CD4-positive, alpha-beta T cell treated with Interleukin-15 for 1 hour (primary cell): ENCODE data around the gene PRRC2B.
A peak's percentile ranks its signal among the peaks of the same experiment; 100 is the strongest.

Source experiments
- DNase-seq: peaks from one replicate; pipeline ENCODE4 v3.0.0-alpha.2; 2020

Gene PRRC2B

DNA sequence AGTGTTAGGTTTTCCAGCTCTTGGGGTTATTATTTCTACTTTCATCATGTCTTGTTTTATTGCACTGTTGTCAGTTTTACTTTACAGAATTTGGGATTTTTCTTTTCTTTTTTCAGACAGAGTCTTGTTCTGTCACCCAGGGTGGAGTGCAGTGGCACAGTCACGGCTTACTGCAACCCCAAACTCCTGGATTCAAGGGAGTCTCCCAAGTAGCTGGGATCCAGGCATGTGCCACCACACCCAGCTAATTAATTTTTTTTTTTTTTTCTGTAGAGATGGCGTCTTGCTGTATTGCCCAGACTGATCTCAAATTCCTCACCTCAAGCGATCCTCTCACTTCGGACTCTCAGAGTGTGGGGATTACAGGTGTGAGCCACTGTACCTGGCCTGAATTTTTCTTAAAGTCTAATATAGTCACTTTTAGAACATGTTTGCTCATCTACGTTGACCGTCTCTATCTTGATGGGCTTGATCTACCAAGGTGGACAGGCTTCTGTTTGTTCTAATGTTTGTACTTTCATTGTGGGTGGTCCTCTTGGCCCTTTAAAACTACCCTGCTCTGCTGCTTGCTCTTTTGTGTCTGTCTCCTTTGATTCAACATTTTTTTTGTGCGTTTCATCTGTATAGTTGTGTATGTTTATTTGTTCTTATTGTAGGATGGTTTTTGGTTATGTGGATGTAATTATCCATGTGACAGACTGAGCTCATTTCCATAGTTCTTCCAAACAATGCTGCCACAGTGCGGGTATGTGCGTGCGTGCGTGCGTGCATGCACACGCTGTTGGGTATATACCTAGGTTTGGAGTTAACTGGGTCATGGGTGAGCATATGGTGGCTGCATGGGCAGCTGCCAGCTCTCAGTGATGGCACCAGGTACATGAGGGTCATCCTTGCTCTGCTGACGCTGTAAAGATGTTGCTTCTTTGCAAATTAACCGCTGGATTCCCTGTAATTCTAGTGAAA is 18.1 kb downstream of the PRRC2B start:
- no peak for DNase-seq

DNA sequence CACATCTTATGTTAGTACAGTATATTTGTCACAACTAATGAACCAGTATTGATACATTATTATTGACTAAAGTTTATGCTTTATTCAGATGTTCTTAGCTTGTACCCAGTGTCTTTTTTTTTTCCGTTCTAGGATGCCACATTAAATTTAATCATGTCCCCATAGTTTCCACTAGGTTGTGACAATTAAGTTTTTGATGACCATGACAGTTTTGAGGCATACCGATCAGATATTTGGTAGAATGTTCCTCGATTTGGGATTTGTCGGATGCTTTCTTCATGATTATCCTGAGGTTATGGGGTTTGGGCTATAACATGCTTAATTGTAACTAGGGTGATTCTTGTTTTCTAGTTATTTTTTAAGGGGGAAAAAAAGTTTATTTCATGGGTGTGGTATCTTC is 22.6 kb downstream of the PRRC2B start:
- no peak for DNase-seq

DNA sequence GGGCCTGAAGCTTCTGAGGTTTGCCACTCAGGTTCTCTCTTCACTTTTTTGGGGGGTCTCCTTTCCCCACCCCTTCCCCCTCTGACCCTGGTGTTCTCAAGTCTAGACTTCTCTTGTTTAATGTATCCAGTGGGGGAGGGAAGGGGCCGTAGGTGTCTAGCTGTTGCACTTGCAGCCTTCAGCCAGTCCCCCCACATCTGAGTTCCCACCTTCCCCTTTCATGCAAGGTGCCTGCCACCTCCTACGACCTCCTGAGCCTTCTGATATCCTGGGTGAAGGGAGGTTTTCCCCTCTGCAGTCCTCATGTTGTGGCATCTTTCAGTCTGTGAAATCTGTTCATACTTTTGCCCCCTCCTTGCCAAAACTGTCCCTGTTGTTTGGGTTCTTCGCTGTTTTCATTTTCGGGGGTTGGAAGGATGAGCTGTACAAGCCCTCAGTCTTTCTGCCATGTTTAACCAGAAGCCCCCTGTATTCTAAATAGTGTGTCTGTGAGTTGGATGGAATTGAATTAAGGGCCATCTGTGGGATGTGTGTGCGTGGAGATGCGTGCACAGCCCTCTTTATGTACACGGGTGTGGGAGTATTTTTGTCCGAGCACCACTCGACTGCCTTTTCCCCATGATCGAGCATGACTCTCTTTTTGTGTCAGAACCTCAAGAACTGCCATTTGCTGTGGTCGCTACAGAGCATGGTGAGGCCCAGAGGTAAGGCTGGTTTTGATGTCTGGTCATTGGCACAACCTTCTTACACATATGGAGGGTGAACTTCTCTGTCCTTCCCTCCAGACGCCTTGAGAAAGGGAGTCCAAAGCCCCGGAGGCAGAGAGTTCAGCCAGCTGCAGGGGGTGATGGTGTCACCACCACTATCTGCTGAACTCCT is 23.6 kb downstream of the PRRC2B start:
- DNase-seq = no peak

DNA sequence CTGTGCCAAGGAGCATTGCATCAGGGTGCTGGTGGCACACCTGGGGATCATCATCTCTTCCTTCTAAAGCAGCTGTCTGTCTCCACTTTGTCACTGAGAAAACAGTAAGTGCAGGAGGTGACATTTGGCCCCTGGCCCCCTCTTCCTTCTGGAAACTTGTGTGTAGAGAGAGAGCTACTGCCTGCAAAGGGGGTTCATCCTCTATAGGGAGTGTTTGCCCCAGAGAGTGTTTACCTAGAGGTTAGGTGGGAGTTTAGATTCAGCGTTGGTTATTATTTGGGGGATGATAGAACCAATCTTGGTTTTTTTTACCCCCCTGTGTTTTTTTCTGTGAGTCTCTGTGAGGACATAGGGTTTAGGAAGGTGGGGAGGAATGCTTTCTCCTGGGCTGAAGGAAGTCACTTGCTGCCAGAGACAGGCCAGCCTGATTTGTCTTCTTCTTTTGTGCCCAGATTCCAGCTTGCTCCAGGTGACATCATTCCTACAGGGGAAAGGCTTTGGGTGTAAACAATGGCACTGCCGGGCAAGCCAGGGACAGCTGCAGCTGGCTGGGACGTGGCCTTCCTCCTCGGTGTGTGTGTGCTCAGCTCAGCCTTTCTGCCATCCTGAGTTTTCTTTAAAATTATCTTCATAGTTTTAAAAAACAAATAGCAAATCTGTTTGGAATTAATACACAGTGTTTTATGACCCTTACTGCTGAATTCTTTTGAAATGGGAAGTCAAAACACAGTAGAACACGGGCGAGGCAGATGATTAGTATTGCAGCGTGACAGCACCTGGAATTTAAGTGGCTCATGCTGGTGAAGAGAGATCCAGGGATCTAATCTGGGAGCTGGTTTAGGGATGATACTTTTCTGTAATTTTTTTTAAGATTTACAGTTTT is 24.5 kb downstream of the PRRC2B start:
- no peak for DNase-seq

DNA sequence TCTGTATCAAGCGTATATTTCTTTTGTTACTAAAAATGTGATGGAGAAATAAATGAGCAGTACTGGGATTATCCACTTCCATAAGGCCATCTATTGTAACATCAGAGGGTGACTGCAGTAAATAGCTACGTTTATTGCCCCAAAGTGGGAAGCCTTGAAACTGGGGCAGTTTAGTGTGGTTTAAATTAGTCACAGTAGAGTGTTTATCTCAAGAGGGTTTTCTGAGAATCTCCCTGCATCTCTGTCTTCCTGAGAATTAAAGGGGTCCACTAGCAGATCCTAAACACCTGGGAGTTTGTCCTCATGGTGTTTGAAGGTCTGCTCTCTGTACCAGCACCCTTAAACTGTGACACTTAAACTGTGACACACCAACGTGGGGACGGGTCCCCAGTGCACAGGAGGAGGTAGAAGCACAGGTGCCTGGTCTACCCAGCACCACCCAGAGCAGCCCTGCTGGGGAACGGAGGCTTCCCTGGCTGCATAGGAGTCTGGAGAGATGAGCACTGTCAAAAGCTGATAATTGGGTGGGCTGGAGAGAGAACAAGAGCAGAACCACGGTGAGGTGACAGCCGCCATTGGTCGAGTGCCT is 25.2 kb downstream of the PRRC2B start:
- no peak for DNase-seq

DNA sequence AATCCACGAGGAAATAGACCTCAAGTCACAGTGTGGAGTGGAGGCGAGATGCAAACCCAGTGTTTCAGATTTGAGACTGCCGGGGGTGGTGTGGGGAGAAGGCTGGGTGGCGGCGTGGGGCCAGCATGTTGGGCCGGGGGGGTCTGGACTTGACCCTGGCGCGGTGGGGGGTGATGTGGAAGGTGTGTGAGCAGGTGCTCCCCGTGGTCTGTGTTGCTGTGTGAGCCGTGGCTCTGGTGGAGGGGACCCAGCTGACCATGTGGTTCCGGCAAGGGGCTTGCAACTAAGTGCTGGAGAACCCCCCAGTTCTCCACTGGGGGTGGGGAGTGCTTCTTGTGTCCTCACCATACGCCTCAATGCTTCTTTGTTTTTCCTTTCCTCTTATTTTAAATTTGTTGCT is 25.8 kb downstream of the PRRC2B start:
- no peak for DNase-seq

DNA sequence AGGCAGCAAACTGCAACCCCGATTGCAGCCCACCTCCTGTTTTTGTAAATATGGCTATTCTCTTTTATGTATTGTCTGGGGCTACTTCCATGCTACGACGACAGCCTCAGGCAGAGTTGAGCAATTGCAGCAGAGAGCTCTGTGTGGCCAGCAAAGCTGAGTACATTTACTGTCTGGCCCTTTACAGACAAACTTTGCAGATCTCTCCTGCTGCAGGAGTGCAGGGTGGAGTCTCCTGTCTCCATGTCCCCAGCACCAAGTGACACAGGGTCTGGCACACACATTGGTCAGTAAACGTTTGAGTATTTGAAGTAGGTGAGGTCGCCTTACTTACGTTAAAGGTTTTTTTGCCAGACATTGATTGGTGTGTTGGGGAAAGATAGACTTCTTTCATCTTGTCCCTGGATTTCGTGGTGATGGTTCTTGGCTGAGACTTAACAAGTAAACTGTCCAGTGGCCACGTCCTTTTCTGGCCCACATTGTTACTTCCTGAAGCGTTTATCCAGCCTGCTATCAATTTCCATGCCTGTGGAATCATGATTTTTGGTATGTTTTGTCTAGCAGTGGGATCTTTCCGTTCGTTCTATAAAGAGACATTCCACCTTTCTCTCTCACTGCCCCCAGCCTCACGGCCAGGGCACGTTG is 27.2 kb downstream of the PRRC2B start:
- DNase-seq = no peak

DNA sequence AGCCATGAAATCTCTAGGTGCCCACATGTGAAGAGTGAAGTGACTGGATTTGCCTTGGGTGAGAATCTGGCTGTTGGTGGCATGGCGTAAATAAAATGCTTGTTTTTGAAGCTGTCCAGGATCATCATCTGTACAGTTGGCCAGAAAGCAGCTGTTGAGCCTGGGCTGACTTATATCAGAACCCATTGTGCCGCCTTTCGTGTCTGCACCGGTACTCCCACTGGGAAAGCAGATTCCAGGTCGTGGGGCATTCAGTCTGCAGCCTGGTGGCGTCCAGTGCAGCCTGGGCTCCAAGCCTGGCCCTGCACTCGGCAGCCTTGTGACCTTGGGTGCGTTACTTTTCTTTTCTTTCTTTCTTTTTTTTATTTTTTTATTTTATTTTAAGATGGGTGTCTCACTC is 27.8 kb downstream of the PRRC2B start:
- DNase-seq = no peak

DNA sequence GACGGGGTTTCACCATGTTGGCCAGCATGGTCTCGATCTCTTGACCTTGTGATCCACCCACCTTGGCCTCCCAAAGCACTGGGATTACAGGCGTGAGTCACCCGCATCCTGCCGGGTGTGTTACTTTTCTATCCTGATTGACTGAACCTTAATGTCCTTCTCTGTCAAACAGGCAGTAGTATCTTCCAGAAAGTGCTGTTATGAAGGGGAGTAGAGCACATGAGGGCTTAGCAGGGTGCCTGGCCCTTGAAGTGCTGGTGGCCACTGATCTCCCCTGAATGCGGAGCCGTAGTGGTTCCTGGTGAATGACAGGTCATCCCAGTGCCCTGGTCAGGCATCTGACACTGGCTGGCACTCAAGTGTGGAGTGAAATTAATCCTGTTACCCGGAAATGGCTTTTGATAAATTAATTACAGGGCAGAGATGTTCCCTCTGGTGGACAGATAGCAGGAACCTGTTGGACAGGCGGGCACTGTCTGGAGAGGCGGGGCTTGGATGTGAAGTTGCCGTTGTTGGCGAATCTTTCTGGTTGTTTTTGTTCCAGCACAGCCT is 28.4 kb downstream of the PRRC2B start:
- DNase-seq = no peak

DNA sequence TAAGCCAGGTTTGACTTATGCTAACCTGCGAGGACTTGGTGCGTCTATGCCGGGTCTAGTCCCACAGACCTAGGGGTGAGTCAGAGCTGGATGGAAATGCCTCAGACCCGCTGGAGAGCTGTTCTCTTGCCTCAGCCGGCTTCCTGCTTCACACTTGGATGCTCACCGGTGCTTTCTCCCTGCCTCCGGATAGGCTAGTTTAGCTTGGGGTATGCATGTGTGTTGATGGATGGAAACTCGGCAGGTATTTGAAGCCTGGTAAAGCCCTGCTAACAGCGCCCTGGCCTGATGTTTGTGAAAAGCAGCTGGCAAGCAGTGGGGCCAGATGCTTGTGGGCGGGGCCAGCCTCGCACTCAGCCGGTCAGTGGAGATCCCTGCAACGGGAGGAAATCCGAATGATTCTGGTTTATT is 29.3 kb downstream of the PRRC2B start:
- peak; percentile 19 for DNase-seq

DNA sequence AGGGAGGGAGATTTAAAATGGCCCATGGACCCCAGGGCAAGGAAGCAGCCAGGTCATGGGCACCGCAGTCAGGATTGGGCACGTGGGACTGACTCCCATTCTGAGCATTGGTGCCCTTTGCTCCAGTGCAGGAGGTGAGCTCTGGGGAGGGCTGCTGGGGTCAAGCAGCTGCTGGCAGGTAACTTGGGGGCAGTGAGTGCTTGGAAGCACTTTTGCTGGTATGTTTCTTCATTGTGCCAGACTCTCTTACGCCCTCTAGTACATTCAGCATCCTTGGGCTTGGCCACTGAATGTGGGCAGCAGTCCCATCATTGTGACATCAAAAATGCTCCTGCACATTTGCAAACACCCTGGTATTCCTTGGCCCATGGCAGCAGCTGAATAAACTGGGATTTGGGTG is 32.7 kb downstream of the PRRC2B start:
- DNase-seq = no peak

DNA sequence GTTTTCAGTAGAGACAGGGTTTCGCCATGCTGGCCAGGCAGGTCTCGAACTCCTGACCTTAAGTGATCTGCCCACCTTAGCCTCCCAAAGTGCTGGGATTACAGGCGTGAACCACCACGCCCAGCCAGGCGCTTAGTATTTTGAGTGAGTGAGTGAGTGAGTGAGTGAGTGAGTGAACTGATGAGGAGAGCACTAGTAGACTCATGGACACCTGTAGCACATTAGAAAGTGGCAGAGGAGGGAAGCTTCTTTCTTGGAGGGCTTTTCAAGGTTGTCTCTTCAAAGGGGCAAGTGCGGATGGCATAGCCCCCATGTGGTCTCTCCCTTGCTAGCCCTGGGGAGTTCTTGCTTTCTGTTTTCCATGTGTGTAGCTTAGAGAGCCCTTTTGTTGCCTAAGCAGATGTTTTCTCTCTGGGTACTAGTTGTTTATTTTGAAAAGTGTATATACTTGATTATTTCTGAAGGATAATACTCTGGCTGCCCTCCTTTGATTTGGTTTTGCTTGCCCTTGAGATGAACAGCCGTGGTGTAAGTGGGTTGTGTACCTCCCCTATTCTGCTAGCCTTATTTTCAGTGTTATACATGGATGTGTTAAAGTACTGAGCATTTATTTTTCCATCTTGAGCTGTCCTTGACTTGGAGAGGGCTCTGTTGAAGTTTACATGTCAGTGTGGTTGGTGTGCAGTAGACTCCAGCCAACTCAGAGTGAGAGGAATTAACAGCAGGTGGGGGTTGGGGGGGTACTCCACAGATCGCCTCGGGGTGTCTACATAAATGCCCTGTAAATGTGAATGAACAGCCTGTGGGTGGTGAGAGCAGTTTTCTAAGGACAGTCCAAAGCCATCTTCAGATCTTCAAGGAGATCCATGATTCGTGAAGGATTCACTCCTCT is 35.5 kb downstream of the PRRC2B start:
- no peak for DNase-seq

DNA sequence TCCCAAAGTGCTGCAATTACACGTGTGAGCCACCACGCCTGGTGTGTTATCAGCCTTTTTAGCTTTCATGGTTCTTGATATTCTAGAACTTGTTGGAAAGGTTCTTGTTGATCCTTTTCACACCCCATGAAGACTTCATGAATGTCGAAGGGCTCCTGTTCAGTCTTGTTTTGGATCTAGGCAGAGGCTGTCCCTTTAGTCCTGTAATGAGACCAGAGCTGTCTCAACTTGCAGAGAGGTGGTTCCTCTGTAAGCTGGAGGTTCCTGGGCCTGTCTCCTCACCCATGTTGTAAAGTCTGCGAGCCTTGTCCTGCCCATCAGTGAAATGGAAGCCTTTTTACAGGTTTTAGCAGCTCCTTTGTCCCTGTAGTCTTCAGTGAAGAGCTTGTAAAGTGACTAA is 38.2 kb downstream of the PRRC2B start:
- no peak for DNase-seq

DNA sequence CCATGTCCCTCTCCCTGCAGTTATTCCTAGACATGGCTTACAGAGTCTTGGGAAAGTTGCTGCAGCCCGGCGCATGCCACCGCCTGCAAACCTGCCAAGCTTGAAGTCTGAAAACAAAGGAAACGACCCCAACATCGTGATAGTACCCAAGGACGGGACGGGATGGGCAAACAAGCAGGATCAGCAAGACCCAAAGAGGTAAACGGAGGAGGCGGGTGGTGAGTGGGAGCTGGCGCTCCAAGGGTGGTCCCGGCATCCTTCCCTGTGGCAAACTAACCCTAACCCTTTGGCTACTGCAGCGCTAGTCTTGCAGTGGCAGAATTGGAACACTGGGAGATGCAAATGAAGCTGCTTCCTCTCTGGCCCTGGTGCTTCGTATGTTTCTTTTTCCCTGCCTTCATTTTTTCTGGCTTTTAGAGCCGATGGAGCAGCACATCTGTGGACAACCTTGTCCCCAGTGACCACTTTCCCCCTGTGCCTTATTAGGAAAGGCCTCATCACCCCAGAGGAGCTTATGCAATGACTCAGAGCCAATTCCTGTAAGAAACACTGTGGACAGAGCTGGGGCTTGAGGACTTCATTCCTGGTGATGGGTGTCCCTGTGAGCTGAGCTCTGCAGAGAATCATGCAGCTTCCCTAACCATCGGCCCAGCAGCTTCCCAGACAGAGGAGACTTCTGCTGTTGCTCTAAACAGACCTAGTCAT is 38.9 kb downstream of the PRRC2B start:
- DNase-seq = no peak

DNA sequence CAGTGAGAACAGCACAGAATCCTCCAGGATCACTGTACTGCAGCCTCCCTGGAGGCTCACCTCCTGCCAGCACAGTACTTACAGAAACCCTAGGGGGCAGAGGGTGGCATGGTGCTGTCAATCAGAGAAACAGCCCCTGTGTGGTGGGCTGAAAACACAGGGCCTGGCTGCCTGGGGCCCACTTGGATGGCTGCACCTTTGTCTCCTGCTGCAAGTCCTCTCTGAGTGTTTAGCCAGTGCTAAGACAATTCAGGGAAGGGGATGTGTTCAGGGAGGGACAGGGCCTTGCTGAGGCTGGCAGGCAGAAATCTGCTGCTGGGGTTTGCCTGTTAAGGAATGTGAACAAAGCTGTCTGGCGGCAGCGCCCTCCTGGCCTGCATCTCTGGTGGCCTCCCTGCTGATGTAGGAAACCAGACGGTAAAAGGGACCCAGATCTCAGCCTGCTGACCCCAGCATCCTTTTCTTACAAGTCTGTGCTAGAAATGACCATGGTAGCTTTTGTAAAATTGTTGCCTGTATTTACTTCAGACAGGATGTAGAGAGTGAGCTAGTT is 39.5 kb downstream of the PRRC2B start:
- no peak for DNase-seq

DNA sequence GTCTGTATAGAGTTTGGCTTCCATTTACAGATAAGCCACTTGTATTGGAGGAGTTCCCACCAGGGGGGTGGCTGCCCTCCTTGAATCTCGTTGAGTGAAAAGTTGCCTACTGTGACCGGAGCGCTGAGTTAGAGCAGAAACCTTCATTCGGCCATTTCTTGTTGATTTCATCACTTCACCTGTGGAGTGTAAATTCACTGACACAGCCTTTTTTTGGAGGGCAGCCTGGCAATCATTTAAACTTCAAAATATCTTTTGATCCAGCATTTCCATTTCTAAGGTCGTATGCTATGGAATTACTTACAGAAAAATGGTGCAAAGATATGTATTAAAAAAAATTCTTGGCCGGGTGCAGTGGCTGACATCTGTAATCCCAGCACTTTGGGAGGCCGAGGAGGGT is 40.8 kb downstream of the PRRC2B start:
- no peak for DNase-seq

DNA sequence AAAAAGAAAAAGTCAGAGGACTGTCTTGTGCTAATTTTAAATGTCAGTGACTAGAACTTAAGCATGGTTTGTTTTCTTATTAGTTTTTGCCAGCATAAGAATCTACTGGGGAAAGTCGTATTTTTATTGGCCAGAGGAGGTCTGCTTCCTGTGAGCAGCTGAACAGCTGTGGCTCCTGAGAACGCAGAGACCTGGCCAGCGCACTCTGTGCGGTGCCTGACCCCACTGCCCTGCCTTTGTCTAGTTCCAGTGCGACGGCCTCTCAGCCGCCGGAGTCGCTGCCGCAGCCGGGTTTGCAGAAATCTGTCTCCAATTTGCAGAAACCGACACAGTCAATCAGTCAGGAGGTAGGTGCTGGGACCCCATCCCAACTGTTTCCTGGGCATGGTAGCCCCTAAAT is 42.5 kb downstream of the PRRC2B start:
- no peak for DNase-seq

DNA sequence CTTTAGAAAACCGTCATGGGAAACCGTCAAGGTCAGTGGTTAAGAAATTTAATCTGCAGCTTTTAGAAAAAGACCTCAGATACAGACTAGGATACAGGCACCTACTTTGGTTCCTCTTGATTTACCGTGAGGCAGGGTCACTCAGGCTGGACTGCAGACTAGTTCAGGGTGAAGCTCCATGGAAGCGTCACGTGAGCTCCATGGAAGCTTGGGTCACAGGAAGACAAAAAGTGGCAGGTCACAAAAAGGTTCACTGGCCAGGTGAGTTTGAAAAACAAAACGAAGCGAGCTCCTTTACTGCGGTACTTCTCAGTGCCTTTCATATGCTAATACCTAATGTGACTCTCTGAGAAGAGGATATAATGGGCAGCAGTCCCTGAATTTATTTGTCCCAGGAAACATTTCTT is 43.0 kb downstream of the PRRC2B start:
- DNase-seq = no peak

DNA sequence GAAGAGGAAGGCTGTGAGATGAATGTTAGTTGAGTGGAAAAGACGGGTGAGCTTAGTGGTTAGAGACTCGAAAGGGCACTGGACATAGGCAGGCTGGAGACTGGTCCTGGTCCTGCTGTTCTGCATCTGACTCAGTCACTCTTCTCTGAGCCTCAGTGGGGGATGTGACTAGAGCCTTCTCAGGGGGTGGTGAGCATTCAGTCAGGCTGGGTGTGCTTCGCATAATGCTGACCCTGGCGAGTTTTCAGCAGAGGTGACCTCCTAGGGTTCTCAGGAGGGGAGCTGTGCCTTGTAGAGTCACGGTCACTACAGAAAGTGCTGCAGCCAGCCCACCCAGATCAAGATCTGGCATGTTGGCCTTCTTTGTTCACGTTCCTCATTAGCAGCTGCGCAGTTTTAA is 44.3 kb downstream of the PRRC2B start:
- no peak for DNase-seq

DNA sequence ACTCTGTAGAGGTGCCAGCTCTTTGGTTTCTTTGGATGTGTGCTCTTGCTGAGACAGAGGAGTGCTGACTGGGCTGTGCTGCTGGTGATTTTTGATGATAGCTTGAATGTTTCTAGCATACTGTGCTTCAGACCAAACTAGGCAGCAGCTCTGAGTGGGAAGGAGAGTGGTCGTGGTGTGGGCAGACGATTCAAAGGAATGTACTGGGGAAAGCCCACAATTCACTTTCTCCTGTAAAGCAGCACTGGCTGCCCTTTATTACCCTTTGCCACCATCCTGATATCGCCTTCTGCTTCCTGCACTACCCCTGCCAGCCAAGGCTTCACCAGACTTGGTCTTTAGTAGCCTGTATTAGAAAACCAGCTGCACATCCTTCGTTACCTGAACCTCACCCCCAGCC is 45.3 kb downstream of the PRRC2B start:
- DNase-seq = no peak
